GM19240 (cell line): ENCODE data around the gene ABCC3.

Experiments used
- DNase-seq: peaks from one replicate; pipeline ENCODE4 v3.0.0; 2011; ENCODE audit warnings: low spot score; ENCODE audit not compliant: insufficient read length

Gene ABCC3

DNA sequence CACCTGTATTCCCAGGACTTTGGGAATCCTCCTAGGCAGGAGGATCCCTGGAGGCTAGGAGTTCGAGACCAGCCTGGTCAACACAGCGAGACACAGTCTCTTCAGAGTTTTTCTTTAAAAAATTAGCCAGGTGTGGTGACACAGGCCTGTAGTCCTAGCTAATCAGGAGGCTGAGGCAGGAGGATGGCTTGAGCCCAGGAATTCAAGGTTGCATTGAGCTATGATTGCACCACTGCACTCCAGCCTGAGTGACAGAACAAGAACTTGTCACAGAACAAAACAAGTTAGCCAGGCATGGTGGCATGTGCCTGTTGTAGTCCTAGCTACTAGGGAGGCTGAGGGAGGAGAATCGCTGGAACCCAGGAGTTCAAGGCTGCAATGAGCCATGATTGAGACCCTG, 48.3 kb downstream of the ABCC3 start:
- DNase-seq: no peak

DNA sequence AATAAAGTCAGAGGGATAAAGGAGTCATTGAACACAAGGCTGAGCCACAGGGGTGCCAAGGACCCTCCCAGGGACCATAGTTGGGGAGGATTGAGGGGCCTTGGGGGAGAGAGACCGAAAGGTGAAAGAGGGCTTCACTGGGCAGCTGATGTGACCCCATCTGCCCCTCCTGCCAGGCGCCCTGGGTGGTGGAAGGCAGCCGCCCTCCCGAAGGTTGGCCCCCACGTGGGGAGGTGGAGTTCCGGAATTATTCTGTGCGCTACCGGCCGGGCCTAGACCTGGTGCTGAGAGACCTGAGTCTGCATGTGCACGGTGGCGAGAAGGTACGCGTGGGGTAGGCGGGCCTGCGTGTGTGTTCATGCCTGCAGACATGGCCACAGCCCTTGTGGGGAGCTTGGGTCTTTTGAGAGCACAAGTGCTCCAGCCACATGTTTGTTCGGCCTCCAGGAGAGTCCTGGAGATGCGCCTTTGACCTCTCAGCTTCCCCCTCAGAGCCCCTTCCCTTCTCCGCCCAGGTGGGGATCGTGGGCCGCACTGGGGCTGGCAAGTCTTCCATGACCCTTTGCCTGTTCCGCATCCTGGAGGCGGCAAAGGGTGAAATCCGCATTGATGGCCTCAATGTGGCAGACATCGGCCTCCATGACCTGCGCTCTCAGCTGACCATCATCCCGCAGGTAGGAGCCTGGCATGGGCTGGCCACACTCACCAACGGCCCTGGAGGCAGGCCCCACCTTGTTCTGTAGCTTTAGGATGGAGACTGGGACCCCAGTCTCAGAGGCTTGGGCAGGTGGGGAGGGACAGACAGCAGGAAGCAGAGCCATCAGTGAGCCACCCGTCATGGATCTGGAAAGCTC, 49.0 kb downstream of the ABCC3 start:
- no peak for DNase-seq

DNA sequence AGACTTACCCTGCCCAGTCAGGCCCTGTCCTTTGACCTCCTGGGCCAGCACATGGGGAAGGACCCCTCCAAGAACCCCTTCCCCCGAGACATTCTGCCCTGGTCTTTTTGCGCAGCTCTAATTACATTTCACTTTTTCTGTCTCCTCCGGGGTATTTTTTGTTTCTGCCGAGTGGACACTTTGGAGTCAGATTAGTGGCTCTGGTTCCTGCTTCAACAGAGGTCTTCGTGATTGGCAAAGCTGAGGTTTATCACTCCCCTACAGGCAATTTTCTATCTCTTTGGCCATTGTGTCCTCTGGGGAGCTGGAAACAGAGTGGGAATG, 49.6 kb downstream of the ABCC3 start:
- DNase-seq: no peak

DNA sequence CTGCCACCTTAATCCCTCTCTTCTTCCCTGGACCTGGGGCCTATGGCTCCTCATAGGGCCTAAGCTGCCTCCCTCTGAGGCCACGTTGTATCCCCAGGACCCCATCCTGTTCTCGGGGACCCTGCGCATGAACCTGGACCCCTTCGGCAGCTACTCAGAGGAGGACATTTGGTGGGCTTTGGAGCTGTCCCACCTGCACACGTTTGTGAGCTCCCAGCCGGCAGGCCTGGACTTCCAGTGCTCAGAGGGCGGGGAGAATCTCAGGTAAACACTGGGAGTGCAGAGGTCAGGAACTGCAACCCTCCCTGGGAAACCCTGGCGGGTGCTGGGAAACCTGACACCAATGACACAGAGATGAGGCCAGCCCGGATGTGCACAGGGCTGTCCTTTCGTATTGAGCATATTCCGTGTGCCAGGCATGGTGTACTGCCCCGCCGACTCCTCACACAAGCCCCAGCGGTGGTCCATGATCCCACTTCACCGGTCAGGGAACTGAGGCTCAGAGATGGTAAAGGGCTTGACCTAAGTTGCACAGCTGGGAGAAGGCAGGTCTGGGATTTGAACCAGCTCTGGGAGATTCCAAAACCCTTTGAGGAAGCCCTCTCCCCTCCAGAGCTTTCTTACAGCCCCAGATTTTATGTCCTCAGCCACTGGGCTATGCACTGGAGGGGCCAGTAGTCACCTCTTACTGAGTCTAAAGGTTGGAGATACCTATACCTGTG, 50.1 kb downstream of the ABCC3 start:
- no peak for DNase-seq

DNA sequence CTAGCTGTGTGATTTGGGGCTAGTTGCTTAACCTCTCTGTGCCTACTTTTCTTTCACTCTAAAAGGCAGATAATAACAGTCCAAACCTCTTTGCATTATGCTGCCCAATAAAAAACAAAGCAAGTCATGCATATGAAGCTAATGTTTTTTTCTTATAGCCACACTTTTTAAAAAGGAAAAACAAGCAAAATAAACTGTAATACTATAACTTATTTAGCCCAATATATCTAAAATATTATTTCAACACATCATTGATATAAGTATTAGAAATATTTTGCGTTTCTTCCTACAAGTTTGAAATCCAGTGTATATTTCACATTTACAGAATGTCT, 50.6 kb downstream of the ABCC3 start:
- DNase-seq: no peak

DNA sequence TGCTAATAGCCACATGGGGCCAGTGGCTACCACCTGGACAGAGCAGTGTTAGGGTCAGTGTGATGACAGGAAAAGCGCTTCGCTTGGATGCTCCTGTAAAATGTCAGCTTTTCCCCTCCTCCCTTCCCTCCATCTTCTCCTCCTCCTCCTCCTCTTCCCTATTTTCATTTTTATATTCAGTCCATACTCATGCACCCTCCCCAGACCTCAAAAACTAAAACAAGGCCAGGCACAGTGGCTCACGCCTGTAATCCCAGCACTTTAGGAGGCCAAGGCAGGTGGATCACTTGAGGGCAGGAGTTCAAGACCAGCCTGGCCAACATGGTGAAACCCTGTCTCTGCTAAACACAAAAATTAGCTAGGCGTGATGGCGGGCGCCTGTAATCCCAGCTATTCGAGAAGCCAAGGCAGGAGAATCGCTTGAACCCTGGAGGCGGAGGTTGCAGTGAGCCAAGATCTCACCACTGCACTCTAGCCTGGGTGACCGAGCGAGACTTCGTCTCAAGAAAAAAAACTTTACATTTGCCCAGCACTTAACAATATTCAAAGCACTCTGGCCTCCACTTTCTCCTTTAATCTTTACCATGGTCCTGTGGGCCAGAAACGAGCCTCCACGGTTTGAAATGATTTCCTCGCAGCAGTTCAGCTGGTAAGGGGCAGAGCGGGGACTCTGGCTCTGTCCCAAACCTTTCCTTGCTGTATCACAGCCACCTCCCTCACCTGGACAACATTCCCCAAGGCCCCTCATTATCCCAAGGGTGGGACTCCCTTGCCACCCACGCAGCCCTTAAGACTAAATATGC, 51.2 kb downstream of the ABCC3 start:
- DNase-seq: no peak

DNA sequence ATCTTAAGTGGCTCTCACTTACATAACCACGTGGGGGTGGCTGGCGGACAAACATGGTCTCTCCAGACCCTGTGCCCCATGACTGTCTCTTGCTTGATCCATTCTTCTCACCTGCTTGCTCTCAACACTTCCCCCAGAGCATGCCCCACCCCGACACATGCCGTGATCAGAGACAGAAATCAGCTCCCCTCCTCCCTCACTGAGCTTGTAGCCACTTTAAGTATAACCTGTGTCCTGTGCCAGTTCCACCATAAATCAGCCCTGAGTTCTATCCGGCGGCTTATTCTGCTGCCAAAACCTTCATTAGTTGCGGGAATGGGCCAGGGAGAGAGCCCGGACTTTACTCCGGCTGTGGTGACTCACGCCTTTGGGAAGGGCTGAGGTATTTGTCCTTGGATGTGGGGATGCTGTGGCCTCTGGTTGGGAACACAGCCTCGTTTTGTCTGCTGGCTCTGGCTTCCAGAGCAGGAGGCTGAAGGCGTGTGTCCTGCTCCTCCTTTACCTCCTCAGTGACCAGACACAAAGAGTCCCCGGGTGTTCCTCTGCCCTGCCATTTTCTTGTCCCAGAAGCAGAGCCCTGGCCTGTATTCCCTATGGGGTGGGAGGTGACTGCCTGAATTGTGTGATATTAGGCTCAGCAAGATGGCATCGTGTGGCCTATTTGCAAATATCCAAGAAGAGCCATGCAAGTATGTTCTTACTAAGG, 52.0 kb downstream of the ABCC3 start:
- no peak for DNase-seq

DNA sequence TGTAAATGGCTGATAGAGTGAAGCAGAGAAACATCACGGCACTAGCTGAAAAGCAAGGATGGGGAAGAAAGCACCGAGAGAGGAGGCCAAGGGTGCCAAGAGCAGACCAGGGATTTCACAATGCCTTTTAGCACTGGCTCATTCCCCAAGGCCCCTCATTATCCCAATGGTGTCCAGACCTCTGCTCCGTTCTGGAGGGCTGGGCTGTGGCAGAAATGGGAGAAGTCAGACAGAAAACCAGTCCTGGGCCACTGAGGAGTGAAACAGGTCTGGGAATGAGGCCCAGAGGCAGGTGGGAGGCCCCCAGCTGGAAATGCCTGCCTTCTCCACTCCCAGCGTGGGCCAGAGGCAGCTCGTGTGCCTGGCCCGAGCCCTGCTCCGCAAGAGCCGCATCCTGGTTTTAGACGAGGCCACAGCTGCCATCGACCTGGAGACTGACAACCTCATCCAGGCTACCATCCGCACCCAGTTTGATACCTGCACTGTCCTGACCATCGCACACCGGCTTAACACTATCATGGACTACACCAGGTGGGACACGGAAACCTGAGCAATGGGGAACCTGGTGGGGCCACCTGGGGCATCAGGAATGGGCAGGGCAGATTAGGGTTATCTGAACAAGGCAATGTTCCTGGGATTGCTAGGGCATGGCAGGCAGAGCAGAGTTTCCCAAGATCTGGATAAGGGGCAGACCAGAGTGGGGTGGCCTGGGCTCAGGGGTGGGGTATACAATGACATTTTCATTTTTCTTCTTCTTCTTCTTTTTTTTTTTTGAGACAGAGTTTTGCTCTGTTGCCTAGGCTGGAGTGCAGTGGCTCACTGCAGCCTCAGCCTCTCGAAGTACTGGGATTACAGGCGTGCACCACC, 52.8 kb downstream of the ABCC3 start:
- DNase-seq: no peak

DNA sequence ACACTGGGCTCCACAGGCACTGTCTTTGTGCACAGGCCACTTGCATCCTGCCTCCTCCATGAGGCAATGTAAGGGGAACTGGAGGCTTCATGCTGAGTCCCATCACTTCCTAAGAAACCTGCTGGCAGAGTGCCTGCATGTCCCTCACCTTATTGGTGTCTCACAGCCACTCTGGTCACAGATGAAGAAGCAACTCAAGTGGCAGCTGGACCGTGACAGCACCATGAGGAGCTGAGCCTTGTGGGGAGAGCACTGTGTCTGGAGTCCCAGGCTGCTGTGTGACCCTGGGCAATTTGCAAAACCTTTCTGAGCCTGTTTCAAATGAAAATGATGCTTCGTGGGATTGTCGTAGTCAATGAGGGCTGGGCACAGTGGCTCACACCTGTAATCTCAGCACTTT, 53.6 kb downstream of the ABCC3 start:
- no peak for DNase-seq

DNA sequence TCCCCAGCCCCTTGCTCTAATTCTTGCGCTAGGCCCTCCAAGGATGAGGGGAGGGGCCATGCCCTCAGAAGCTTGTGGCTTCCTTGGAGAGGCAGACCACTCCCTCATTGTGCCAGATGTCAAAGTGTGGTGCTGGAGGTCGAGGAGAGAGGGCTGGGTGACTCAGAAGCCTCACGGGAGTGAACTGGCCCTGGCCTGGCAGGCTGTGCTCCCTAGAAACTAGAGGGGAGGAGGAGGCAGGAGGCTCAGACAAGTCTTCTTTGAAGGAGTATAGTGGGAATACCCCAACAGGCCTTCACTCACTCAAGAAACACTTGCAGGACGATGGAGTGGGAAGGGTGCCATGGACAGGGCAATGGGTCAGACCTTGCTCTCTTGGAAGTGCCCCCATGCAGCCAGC, 54.6 kb downstream of the ABCC3 start:
- no peak for DNase-seq

DNA sequence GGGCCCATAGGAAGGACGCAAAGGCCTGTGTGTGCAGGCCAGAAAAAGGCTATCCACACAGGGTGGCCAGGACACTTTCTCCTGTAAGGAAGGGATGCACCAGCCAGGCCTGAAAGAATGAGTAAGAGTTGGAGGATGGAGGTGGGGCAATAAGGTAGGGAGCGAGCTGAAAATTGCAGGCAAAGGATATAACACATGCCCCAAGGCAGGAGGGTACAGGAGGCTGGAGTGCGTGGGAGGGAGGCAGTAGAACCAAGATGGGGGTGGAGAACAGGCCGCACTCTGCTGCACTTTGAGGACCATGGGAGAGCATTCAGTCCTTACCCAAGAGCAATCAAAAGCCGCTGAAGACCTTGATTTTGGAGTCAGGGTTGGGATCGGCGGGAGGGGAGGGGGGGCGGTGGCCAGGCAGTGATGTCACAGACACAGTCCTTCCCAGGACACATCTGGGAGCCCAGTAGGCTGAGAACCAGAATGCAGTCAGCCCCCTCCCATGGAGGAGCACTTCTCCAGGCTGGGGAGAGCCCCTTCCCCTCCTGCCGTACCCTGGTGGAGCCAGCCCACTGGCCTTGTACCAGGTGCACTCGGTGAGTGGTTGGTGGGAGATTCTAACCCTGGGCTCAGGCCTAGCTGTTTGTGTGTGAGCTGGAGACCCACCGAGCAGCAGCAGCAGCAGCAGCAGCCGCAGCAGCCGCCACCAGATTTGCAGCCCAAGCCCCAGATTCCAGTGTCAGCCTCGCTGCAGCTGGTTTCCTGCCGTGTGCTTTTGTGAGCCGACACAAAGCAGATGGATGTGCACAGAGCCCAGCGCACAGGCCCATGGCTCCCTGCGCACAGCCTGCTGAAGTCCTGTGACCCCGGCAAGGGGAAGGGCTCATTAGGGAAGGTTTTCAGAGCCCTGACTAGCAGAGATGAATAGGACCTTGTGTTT, 55.5 kb downstream of the ABCC3 start:
- DNase-seq: no peak

DNA sequence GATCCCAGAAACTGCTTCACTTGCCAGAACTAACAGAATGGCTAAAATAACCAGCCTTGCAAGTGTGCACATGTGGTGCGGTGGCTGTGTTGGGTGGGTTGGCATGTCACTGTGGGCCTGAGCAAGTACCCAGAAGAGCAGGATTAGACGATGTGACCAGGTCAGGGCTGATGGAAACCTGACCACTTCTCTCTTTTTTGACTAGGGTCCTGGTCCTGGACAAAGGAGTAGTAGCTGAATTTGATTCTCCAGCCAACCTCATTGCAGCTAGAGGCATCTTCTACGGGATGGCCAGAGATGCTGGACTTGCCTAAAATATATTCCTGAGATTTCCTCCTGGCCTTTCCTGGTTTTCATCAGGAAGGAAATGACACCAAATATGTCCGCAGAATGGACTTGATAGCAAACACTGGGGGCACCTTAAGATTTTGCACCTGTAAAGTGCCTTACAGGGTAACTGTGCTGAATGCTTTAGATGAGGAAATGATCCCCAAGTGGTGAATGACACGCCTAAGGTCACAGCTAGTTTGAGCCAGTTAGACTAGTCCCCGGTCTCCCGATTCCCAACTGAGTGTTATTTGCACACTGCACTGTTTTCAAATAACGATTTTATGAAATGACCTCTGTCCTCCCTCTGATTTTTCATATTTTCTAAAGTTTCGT, 56.3 kb downstream of the ABCC3 start:
- no peak for DNase-seq

DNA sequence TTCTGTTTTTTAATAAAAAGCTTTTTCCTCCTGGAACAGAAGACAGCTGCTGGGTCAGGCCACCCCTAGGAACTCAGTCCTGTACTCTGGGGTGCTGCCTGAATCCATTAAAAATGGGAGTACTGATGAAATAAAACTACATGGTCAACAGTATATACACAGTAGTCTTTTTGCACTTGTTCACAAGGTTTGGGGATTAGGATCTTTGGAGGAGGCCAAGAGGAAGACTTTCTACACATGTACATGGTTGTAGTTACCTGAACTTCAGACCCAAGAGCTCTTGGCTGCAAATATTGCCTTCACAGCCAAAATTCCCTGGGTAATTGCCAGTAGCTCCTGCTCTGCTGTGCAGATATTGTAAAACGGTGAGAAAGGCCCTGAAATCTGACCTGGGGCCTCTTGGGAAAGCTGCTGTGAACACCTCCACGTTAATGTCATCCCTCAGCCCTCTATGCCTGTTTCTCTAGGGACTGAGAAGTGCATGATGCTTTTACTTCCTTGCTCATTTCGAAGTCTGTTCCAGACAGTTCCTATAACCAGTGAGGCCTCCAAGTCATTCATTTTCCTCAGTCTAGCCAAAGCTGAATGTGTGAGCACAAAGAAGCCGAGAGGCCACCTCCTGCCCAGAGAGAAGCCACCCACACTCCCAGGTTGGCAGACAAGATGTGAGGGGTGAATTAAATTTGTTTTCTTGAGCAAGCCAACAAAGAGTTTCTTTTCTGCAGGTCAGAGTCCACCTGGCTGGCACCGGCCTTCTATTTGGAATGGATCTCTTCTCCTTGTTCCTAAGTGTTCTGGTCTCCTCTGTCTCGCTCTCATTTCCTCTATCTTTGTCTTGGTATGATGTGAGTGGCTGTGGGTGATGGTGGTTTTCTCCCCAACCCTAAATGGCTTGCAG, 57.1 kb downstream of the ABCC3 start:
- no peak for DNase-seq

DNA sequence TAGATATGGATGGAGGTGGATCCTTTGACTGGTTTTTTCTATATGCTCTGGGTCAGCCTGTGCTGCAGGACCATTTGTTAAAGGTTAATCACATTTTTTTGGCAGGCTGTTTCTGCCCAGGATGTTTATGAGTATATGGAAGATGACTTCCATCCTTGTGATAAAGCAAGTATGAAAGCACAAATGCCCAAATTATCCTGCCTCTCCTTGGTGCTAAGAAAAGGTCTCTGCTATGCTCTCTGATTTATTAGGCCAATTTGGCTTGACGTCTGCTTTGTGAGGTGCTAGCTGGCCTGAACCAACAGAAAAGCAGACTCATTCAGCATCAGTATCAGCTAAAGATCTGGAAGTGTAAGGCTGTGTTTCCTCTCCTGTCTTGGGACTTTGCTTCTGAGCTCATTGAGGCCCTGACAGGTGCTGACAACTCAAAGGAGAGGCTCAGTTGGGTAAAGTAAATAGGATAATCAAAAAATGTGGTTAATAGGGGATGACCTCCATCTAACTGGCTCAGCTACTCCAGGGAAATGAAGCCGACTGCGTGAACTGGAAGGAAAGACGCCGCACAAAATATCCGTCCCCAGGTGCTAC, 57.9 kb downstream of the ABCC3 start:
- DNase-seq: no peak

DNA sequence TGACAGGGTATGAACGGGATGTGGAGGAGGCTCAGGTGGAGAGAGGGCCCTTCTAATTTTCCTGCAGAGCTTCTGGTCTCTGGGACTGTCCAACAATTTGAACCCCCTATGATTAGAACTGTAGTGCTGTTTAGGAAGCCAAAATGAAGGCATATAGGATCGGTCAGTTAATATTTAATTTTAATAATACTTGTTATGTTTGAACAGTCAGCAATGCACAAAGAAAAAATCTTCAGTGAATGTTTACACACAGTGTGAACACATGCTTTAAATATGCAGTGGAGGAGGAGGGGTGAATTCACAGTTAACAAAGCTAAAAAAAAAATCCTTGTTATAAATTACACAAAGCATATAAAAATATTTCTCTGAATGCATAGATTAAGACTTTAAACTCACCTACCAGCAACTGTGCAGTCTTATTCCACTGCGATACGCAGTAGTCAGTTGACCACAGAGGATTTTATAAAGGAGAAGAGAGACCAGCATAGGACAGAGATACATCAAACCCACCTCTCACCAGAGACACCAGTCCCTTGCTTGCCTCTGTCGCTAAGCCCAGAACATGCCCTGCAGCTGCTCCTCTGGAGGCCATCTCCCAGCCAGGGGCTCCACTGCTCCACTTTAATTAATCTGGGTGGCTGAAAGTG, 58.5 kb downstream of the ABCC3 start:
- DNase-seq: no peak

DNA sequence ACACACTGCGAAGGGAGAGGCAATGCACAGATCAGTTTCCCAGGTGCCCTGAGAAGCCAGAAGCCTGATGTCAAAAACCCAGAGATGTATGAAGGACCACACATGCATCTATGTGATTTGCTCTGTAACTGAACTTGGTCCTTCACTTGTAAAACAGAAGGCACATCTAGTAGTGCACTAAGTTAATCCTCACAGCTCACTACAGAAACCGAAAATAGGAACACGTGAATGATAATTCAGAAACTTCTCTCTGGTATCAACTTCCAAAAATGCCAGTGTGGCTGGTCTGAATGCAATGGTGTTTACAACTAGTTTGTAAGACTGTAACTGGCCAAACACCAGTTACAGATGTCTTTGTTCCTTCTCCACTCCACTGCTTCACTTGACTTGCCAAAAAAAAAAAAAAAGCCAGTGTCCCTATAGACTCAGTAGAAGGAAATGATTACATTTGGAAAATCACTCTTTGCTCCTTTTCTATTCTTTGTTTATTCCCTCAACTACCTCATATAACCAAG, 61.7 kb downstream of the ABCC3 start:
- DNase-seq: no peak

DNA sequence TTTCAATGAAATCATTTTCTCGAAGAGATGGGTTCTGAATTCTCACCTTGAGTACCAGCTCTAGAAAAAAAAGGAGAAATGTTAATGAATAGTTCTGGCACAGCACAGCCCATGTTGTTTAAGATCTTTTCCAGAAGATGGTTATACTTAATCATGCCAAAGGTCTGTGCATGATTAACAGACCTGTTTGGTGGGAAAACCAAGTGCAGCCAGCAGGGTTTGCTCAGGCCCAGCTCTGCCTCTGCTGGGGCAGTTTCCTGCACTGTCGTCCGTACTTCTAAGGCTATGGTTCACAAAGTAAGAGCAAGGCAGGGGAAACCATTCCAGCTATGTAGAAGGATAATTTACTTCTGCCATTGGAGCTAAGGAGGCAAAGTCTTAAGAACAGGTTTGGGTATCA, 62.4 kb downstream of the ABCC3 start:
- DNase-seq: no peak
